ENCODE measurements around the gene SLC6A13. TPM values are rescaled to one million over a fixed set of nuclear protein-coding genes. Genes with fewer than 3 reads are reported as not detected.
A peak's percentile ranks its signal among the peaks of the same experiment; 100 is the strongest.

The SLC6A13 gene
- total and polyA plus RNA-seq, 2 of the 13 experiments (the other 11 are each of a cell fraction or from before 2014, with no cell fraction given), result 0.05 to 0.15 TPM

- CTCF ChIA-PET (ENCODE audit: low intra/inter-chr PET ratio, low total read pairs), result no interaction called here
Observed at GRCh38 chr12:269191-269590, 6.6 kb upstream of the SLC6A13 start.

DNA sequence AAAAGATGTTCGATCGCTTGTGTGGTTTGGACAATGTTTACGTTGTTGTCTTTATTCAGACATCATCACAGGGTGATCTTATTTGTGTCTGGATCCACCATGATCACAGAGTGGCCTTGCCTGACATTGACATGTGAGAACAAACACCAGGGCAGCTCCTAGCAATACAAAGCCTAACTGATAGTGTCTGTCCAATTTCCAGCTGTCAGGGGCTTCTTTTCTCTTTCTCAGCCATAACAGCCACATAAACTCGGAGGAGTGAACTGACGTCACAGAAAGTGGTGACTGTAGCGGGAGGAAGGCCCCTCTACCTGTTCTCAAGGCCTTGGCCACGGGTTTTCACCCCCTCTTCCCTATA is 5.8 kb upstream of the SLC6A13 start:
- no peak overlapping the region for H3K4me3 ChIP-seq (replicated peaks in 1 of 3; ENCODE audit: insufficient read depth in 1 of 3, low read depth in 2 of 3, low read length in 3 of 3)
- no peak overlapping the region for H3K27ac ChIP-seq (ENCODE audit: extremely low read length, insufficient read depth, low read length)
- no peaks in the 10 kb centered on the region for H3K27me3 ChIP-seq (ENCODE audit: control insufficient read depth in 1 of 2, insufficient read depth in 2 of 2, low read length in 2 of 2)
- no peaks in the 10 kb centered on the region for H4K20me1 ChIP-seq (ENCODE audit: insufficient read depth, low read length)
- POLR2A ChIA-PET, result no interaction called here
- ATAC-seq (peak; percentile 28; the same call in 1 of the 3 replicates), FAIRE-seq (no peak), DNase-seq (ENCODE audit: low spot score) (no peak)
- intact Hi-C loops (cut with micrococcal nuclease; ENCODE audit: unreplicated experiment), result no loop called here
- in situ Hi-C loops (cut with HindIII; ENCODE audit: extremely low pct_ligation_motif_present, low pct_unique_long_range_greater_than_20kb), result no loop called here
- CTCF ChIA-PET (ENCODE audit: low intra/inter-chr PET ratio, low total read pairs), result no interaction called here
- peaks cover 7% of the 10 kb centered on the region; the same call in 1 of the 2 replicates for H3K4me1 ChIP-seq (ENCODE audit: insufficient read depth, low read length)
- H3K9ac ChIP-seq (ENCODE audit: insufficient read depth, low read depth, low read length), result no peak overlapping the region
- no peak overlapping the region for H3K4me2 ChIP-seq (ENCODE audit: low read depth, low read length)
- H3K9me3 ChIP-seq (ENCODE audit: low read length), result no peaks in the 10 kb centered on the region
- no peaks in the 10 kb centered on the region for H3K36me3 ChIP-seq (replicated peaks in 1 of 2; ENCODE audit: control insufficient read depth in 1 of 2, insufficient read depth in 2 of 2, low read length in 2 of 2)
- H3K79me2 ChIP-seq (ENCODE audit: insufficient read depth, low read length), result no peaks in the 10 kb centered on the region
- TF ChIP-seq POLR2A (IDR thresholded peaks at IDR 0.05; ENCODE audit: insufficient read depth in 1 of 2, low read depth in 2 of 2, low read length in 2 of 2) (no peak), CREB1 (IDR thresholded peaks at IDR 0.05) (peak; percentile 82), CREB1 (CRISPR knock-in tag; IDR thresholded peaks at IDR 0.05) (no peak)
- no TSS peak for BruUV-seq (replicated peaks)
- H2AFZ ChIP-seq (ENCODE audit: low read length), result no peak overlapping the region
- 57% methylated on average over 7 of the region's 7 CpGs for WGBS (ENCODE audit: low lambda C conversion rate)

More at GRCh38 chr12:269191-269590, 6.6 kb upstream of the SLC6A13 start:
- Histone ChIP-seq H3K9ac (ENCODE audit: insufficient read depth, low read depth, low read length) (no peak overlapping the region), H3K27ac (ENCODE audit: extremely low read length, insufficient read depth, low read length) (no peak overlapping the region), H3K27me3 (ENCODE audit: control insufficient read depth in 1 of 2, insufficient read depth in 2 of 2, low read length in 2 of 2) (no peaks in the 10 kb centered on the region), H4K20me1 (ENCODE audit: insufficient read depth, low read length) (no peaks in the 10 kb centered on the region), H3K36me3 (replicated peaks in 1 of 2; ENCODE audit: control insufficient read depth in 1 of 2, insufficient read depth in 2 of 2, low read length in 2 of 2) (no peaks in the 10 kb centered on the region), H3K4me1 (ENCODE audit: insufficient read depth, low read length) (peaks cover 7% of the 10 kb centered on the region; the same call in 1 of the 2 replicates), H3K4me3 (replicated peaks in 1 of 3; ENCODE audit: insufficient read depth in 1 of 3, low read depth in 2 of 3, low read length in 3 of 3) (no peak overlapping the region), H2AFZ (ENCODE audit: low read length) (no peak overlapping the region), H3K4me2 (ENCODE audit: low read depth, low read length) (no peak overlapping the region), H3K9me3 (ENCODE audit: low read length) (no peaks in the 10 kb centered on the region), H3K79me2 (ENCODE audit: insufficient read depth, low read length) (no peaks in the 10 kb centered on the region)
- intact Hi-C loops (cut with micrococcal nuclease; ENCODE audit: unreplicated experiment), result no loop called here
- in situ Hi-C loops (cut with HindIII; ENCODE audit: extremely low pct_ligation_motif_present, low pct_unique_long_range_greater_than_20kb), result no loop called here
- TF ChIP-seq ZNF567 (CRISPR knock-in tag; IDR thresholded peaks at IDR 0.05; ENCODE audit: borderline replicate concordance) (no peak), MAFF (IDR thresholded peaks at IDR 0.05; ENCODE audit: low read depth, low read length) (no peak), NR1H2 (CRISPR knock-in tag; IDR thresholded peaks at IDR 0.05; ENCODE audit: borderline replicate concordance, low read depth) (no peak), TP53 (CRISPR knock-in tag; conservative IDR thresholded peaks at IDR 0.05) (no peak), ZNF12 (CRISPR knock-in tag; IDR thresholded peaks at IDR 0.05) (no peak), ZNF124 (CRISPR knock-in tag; IDR thresholded peaks at IDR 0.05) (no peak), ZNF512 (CRISPR knock-in tag; IDR thresholded peaks at IDR 0.05) (no peak)
- peak; percentile 27 for ATAC-seq
- BruUV-seq (replicated peaks), result no TSS peak
- no peak for FAIRE-seq
- POLR2A ChIA-PET, result no interaction called here
- DNase-seq (ENCODE audit: low spot score), result no peak
- 30% methylated on average over 3 of the region's 3 CpGs for WGBS (ENCODE audit: low lambda C conversion rate)
